NCI-H524 (cell line): ENCODE data around the gene C2.
"Not testable (repeated sequence)": the region's sequence is repeated elsewhere in the genome, so short reads cannot be mapped to it uniquely, and the experiment has no call there.

ENCODE experiments used
- DNase-seq, 2 experiments: peaks; one replicate each; lab custom pipeline; 2025; lab: John Stamatoyannopoulos, UW

Gene C2

DNA sequence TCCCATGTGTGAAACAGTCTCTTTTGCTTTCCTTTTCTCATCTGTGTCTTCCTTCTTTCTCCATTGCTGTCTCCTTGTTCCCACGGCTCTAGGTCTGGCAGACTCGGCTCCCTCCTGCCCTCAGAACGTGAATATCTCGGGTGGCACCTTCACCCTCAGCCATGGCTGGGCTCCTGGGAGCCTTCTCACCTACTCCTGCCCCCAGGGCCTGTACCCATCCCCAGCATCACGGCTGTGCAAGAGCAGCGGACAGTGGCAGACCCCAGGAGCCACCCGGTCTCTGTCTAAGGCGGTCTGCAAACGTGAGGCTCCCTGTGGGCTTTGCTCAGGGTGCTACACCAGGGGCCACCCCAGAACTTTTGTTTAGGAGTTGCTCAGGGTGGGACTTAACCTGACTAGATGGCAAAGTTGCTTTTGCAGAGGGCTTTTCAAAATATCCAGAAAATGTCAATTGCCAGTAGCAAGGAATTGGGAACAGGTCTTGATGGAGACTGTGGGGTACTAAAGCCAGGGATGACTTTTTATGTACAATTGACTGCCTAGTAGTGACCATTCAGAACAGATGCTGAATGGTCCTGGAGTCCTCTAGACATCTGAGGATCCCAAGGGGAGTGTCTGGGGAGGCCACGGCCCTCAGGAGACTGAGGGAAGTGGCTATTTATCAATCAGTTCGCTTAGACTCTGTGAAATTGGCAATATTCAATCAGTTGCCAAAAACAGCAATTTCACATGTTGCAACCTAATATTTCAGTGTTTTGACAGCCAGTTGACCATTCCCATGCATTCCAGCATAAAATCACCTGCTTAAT is 550 bp downstream of the C2 start:
- no peak for DNase-seq

DNA sequence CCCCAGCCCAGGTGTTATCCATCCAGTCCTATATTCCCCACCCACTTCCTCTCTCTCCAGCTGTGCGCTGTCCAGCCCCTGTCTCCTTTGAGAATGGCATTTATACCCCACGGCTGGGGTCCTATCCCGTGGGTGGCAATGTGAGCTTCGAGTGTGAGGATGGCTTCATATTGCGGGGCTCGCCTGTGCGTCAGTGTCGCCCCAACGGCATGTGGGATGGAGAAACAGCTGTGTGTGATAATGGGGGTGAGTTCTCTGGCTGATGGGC is 1.1 kb downstream of the C2 start:
- no peak for DNase-seq

GRCh38 chr6:31930962-31931361 is 3.4 kb downstream of the C2 start:
- DNase-seq, result no peak

GRCh38 chr6:31932137-31932536 is 4.6 kb downstream of the C2 start:
- not testable (repeated sequence) for DNase-seq

DNA sequence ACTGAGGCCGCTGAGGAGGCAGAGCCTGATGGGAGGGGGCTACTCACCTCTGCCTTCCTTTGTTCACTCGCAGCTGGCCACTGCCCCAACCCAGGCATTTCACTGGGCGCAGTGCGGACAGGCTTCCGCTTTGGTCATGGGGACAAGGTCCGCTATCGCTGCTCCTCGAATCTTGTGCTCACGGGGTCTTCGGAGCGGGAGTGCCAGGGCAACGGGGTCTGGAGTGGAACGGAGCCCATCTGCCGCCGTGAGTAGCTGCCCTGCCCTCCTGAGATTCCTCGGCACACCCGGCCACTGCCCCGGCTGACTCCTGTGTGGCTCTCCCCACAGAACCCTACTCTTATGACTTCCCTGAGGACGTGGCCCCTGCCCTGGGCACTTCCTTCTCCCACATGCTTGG is 6.0 kb downstream of the C2 start:
- no peak for DNase-seq

GRCh38 chr6:31935021-31935420 is 7.5 kb downstream of the C2 start:
- DNase-seq, result no peak

GRCh38 chr6:31935823-31936222 is 8.3 kb downstream of the C2 start:
- no peak for DNase-seq

- no peak for DNase-seq
Observed at GRCh38 chr6:31940256-31940664, 12.7 kb downstream of the C2 start.

DNA sequence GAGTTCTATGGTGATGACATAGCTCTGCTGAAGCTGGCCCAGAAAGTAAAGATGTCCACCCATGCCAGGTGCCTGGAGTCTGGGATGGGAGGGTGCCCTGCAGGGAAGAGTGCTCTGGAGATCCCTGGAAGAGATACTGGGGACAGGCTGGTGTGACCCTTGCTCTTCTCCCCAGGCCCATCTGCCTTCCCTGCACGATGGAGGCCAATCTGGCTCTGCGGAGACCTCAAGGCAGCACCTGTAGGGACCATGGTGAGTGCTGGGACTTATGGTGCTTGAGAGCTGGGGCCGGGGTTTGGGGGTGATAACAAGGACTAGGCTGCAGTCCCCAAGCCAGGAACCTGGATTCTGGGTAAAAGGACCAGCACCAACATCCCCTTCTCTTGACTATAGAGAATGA is 16.2 kb downstream of the C2 start:
- no peak for DNase-seq

GRCh38 chr6:31945154-31945506 is 17.6 kb downstream of the C2 start:
- no peak for DNase-seq

- DNase-seq, result no peak
Observed at GRCh38 chr6:31945507-31946369, 18.2 kb downstream of the C2 start, which contains the start of gene CFB. Gene CFB, plus strand, starts transcription at chr6:31946095. Its CDS starts 127 bp downstream, at chr6:31946222.

- no peak for DNase-seq
Observed at GRCh38 chr6:31946370-31946885, 18.9 kb downstream of the C2 start.

- DNase-seq, result no peak
Observed at GRCh38 chr6:31947070-31947675, 19.7 kb downstream of the C2 start.

DNA sequence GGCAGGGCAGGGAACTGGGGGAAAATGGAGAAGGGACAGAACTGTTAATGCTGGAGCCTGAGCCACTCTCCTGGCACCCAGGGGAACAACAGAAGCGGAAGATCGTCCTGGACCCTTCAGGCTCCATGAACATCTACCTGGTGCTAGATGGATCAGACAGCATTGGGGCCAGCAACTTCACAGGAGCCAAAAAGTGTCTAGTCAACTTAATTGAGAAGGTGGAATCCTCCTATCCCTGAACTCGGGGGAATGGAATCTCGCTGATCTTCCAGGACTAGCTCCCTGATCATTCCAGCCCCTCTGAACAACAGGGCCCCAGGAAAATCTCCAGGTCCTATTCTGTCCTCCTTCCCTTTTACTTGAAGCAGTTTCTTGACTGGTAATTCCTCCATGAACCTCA is 20.3 kb downstream of the C2 start:
- DNase-seq, result no peak

DNA sequence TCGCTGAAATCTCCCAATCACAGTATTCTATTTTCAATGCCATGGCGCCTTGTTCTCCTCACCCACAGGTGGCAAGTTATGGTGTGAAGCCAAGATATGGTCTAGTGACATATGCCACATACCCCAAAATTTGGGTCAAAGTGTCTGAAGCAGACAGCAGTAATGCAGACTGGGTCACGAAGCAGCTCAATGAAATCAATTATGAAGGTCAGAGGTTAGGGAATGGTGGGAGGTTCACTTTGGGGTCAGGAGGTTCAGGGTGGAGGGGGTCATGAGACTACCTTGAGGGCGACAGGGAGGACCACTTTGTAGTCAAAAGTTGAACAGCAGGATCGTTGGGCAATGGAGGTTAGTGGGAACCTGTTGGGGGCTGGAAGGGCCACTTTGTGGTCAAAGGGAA is 20.8 kb downstream of the C2 start:
- no peak for DNase-seq

GRCh38 chr6:31948753-31949413 is 21.4 kb downstream of the C2 start:
- no peak for DNase-seq

DNA sequence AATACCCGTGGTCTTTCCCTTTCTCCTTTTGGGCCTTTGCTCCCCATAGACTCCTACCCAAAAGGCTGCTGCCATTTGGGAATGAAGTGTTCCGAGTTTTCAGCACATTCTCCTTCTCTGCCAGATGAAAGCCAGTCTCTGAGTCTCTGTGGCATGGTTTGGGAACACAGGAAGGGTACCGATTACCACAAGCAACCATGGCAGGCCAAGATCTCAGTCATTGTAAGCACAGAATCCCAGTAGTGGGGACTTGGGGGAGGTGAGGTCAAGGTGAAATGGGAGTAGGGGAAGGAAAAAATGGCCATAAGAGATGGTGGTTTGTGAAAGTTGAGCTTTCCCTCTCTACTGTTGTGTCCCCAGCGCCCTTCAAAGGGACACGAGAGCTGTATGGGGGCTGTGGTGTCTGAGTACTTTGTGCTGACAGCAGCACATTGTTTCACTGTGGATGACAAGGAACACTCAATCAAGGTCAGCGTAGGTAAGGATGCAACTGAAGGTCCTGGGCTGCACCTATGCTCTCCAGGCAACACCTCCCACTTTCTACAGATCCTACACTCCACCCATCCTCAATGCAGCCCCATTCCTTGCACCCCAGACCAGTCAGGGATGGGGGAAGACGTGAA is 22.5 kb downstream of the C2 start:
- DNase-seq, result no peak

GRCh38 chr6:31952140-31952805 is 24.8 kb downstream of the C2 start:
- peak in 1 of 2 experiments; percentile 49 for DNase-seq

DNA sequence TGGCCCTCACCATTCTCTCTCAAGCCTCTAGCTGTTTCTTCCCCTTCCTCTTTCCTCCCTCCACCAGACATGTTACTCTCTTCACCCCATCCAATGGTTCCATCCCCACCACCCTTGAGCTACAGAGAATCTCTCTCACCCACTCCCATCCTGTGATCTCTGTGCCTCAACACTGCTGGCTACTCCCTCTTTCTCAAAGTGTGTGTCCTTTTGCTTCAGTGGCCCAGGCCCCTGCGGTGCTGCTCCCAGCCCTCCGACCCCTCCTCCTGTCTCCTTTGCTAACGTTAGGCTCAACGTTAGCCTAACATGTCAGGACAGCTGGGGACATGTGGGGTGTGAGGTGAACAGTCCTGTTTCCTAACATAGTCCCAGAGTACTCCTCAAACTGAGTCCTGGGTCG is 25.4 kb downstream of the C2 start:
- no peak for DNase-seq

GRCh38 chr6:31954511-31954910 is 27.0 kb downstream of the C2 start:
- no peak for DNase-seq

DNA sequence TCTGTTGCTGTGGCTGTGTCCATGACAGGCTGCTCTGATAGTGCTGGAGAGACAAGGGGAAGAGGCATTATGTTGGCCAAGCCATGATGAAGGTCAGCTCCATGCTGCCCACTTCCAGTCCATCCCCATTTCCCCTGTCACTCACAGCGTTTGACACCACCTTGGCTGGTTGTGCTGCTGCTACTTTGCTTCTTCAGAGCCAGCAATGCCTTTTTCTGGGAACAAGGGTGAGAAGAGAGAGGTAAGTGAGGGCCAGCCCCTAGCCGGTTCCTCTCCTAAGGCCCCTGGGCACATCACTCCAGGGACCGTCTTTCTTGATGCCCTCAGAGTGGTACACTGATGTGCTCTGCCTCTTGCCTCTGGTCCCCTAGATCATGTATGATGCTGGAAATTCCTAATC is 29.3 kb downstream of the C2 start:
- DNase-seq, result no peak
